HUDEP-2 (cell line): ENCODE results near the gene KRTAP5-4.

ENCODE experiments used
- DNase-seq, 76 experiments: peaks; one replicate each; lab custom pipeline; 2025; ENCODE audit not compliant: unreplicated experiment in 76 of 76; lab: John Stamatoyannopoulos, UW

The KRTAP5-4 gene

GRCh38 chr11:1574238-1574932 is 47.6 kb downstream of the KRTAP5-4 start:
- DNase-seq, result peak in 26 of 76 experiments; percentile 4 to 50 (median 21)

GRCh38 chr11:1573903-1574237 is 48.1 kb downstream of the KRTAP5-4 start:
- DNase-seq, result no peak

GRCh38 chr11:1573077-1573902 is 48.6 kb downstream of the KRTAP5-4 start:
- no peak for DNase-seq

GRCh38 chr11:1572197-1573076 is 49.5 kb downstream of the KRTAP5-4 start, which contains the start of gene DUSP8:
Gene DUSP8 (minus strand): TSS chr11:1572271. CDS start chr11:1565826, 6,445 bp downstream.
- DNase-seq, result peak in 63 of 76 experiments; percentile 3 to 79 (median 55)

- DNase-seq, result no peak
Measured at GRCh38 chr11:1571760-1572196, 50.2 kb downstream of the KRTAP5-4 start.
